Prostate gland (tissue), 2 donors: ENCODE data around the gene TMEM109. TPM values are rescaled to one million over a fixed set of nuclear protein-coding genes. Genes with fewer than 3 reads are reported as not detected.

Experiments used
- DNase-seq: peaks from one replicate; pipeline ENCODE4 v3.0.0-alpha.2; 2019; ENCODE audit warnings: low spot score
- H3K27ac ChIP-seq, 2 donors: fragments of 200-600 bp; sonication (generic); 2 replicates each; pipeline ENCODE4 v1.5.1; 2017 to 2019
- H3K27me3 ChIP-seq: fragments of 200-600 bp; sonication (generic); replicated peaks from 2 replicates; pipeline ENCODE4 v1.5.1; 2019; ENCODE audit not compliant: insufficient read depth
- H3K36me3 ChIP-seq, 2 donors: fragments of 200-600 bp; sonication (generic); 1 replicate in 1 of 2; 2 replicates in 1 of 2; pipeline versions ENCODE4 v1.5.1 to v1.8.1; 2017 to 2019
- H3K4me1 ChIP-seq: fragments of 200-600 bp; sonication (generic); replicated peaks from 2 replicates; pipeline ENCODE4 v1.5.1; 2019
- H3K4me3 ChIP-seq, 2 donors: fragments of 200-600 bp; sonication (generic); 2 replicates each; pipeline ENCODE4 v1.5.1; 2017 to 2019
- H3K9me3 ChIP-seq: fragments of 200-600 bp; sonication (generic); 2 replicates; pipeline ENCODE4 v1.5.1; 2017
- POLR2A ChIP-seq: fragments of 450-650 bp; IDR thresholded peaks from one replicate; pipeline ENCODE4 v1.6.1; 2016; ENCODE audit warnings: antibody characterized with exemption, mild to moderate bottlenecking
- POLR2AphosphoS5 ChIP-seq: sonication (generic); formaldehyde crosslinking; IDR thresholded peaks from one replicate; pipeline ENCODE4 v1.6.1; 2017; ENCODE audit warnings: antibody characterized with exemption
- WGBS: methylation state at CpG from one replicate; pipeline ENCODE4 v1.1.5; 2018; 5-methylcytosine and 5-hydroxymethylcytosine counted together
- intact Hi-C: fragments of 100-400 bp; cut with DNase I; formaldehyde crosslinking; loops from one replicate; pipeline ENCODE4 v1.14.2; 2022
- total RNA-seq, 2 donors: library from RNA; depleted of rRNA; stranded (reverse); fragments of >200 nt; gene quantifications; one replicate each; pipeline ENCODE4 v1.1.0, GENCODE V29; 2016
- TF ChIP-seq, protein P1 (sequence below), 4 experiments: fragments of 200-600 bp in 2 of 4; fragments of 450-650 bp in 2 of 4; sonication (generic) in 2 of 4; IDR thresholded peaks; 1 replicate in 3 of 4; 2 replicates in 1 of 4; pipeline ENCODE4 v1.5.1; 2016 to 2019; ENCODE audit warnings: antibody characterized with exemption in 4 of 4, mild to moderate bottlenecking in 2 of 4, moderate library complexity in 2 of 4

TMEM109 gene
- total RNA-seq, 2 donors from 2014 or later, result 106 to 122 TPM

DNA sequence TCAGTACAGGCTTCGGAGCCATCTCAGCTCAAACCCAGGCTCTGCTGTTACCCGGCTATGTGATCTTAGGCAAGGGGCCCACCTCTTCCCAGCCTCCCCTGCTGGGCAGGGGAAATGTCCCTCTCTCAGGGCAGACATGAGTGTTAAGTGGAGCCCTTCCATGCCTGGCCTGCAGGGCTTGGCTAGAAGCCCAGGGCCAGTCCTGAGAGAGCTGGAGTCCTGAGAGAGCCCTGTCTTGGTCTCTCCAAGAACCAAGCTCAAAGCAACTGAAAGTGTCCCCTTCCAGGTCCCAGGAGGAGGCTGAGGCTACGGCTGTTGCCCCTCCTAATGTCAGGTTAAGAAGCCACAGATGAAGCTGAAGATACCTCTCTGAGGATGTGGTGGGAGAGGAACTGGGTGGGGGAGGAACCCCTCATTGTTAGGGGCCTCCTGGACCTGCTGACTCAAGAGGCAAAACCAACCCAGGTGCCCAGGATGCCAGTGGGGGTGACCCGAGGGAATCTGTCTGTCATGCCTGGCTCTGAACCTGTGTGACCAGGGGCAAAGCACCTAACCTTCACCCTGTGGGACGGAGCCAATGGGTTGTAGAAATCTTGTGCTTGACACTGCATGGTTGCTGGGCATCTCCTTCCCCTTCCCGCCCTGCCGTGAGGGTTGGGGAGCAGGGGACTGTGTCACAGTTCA lies 42.4 kb upstream of the TMEM109 start:
- H3K36me3 ChIP-seq, result no peaks in the 10 kb centered on the region
- no peak for DNase-seq
- no peak overlapping the region for H3K27ac ChIP-seq
- WGBS, result 84% methylated on average over 7 of the region's 7 CpGs
- no peak overlapping the region for H3K4me3 ChIP-seq
- no peaks in the 10 kb centered on the region for H3K27me3 ChIP-seq
- no peaks in the 10 kb centered on the region for H3K9me3 ChIP-seq
- intact Hi-C loops, result no loop called here
- peaks cover 11% of the 10 kb centered on the region for H3K4me1 ChIP-seq
- TF ChIP-seq POLR2A (no peak), POLR2AphosphoS5 (no peak)
- TF ChIP-seq, protein P1, sequence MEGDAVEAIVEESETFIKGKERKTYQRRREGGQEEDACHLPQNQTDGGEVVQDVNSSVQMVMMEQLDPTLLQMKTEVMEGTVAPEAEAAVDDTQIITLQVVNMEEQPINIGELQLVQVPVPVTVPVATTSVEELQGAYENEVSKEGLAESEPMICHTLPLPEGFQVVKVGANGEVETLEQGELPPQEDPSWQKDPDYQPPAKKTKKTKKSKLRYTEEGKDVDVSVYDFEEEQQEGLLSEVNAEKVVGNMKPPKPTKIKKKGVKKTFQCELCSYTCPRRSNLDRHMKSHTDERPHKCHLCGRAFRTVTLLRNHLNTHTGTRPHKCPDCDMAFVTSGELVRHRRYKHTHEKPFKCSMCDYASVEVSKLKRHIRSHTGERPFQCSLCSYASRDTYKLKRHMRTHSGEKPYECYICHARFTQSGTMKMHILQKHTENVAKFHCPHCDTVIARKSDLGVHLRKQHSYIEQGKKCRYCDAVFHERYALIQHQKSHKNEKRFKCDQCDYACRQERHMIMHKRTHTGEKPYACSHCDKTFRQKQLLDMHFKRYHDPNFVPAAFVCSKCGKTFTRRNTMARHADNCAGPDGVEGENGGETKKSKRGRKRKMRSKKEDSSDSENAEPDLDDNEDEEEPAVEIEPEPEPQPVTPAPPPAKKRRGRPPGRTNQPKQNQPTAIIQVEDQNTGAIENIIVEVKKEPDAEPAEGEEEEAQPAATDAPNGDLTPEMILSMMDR (IDR thresholded peaks at IDR 0.05), result no peak

DNA sequence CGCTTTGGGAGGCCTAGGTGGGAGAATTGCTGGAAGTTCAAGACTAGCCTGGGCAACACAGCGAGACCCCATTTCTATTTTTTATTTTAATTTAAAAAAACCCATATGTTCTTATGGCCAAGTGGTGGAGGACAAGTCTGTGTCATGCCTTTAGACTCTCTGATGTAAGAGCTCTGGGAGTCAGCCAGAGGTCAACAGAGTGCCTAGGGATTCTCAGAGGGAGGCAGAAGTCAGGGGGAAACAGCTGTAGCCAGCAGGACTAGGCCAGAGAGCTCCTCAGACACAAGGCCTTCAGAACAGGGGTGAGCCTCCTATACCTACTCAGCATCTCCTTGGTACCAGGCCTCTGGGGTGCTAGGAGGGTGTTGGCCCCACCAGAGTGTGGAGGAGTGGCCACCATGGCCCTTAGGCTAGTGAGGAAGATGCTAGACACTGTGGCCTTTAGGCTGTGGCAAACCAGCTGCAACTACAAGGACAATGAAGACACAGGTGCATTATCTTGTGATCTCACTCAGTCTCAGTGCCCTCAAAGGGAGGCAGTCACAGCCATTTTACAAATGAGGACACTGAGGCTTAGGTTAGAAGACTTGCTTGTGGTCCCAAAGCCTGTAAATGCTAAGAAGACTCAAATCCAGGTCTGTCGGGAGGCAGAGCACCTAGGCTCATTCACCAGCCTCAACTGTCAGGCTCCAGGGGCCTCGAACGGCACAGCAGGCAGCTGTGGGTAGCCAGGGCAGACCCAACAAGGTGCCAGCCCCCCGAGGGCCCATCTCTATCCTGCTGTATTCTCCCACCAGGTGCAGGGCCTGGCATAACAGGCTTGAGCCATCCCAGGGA lies 41.6 kb upstream of the TMEM109 start:
- intact Hi-C loops, result no loop called here
- Histone ChIP-seq H3K27me3 (no peaks in the 10 kb centered on the region), H3K36me3 (no peaks in the 10 kb centered on the region), H3K4me3 (no peak overlapping the region), H3K27ac (no peak overlapping the region), H3K4me1 (peaks cover 4% of the 10 kb centered on the region), H3K9me3 (no peaks in the 10 kb centered on the region)
- no peak for DNase-seq
- TF ChIP-seq POLR2AphosphoS5 (no peak), POLR2A (no peak)
- TF ChIP-seq, protein P1 (IDR thresholded peaks at IDR 0.05), result no peak
- 86% methylated on average over 6 of the region's 6 CpGs for WGBS

DNA sequence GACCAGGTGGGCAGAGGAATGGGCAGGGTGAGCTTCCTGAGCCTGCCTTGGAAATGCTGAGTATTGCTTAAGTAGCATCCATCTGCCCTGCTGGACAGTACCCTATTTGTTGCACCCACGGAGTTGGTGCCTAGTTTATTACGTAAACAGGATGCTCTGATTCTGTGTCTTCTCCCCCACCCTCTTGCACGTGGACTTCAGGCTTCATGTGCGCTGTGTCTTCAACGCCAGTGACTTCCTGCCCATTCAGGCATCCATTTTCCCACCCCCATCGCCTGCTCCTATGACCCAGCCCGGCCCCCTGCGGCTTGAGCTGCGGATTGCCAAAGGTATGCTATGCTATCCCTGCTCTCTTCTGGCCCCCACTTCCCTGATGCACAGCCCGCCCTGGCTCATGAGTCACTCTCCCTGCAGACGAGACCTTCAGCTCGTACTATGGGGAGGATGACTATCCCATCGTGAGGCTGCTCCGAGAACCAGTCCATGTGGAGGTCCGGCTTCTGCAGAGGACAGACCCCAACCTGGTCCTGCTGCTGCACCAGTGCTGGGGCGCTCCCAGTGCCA lies 40.9 kb upstream of the TMEM109 start:
- no peaks in the 10 kb centered on the region for H3K4me1 ChIP-seq
- H3K36me3 ChIP-seq, result no peaks in the 10 kb centered on the region
- no peak overlapping the region for H3K4me3 ChIP-seq
- no peak for DNase-seq
- intact Hi-C loops, result no loop called here
- no peak overlapping the region for H3K27ac ChIP-seq
- H3K27me3 ChIP-seq, result no peaks in the 10 kb centered on the region
- 69% methylated on average over 16 of the region's 16 CpGs for WGBS
- H3K9me3 ChIP-seq, result no peaks in the 10 kb centered on the region
- TF ChIP-seq POLR2A (no peak), POLR2AphosphoS5 (no peak)
- TF ChIP-seq, protein P1 (IDR thresholded peaks at IDR 0.05), result no peak

DNA sequence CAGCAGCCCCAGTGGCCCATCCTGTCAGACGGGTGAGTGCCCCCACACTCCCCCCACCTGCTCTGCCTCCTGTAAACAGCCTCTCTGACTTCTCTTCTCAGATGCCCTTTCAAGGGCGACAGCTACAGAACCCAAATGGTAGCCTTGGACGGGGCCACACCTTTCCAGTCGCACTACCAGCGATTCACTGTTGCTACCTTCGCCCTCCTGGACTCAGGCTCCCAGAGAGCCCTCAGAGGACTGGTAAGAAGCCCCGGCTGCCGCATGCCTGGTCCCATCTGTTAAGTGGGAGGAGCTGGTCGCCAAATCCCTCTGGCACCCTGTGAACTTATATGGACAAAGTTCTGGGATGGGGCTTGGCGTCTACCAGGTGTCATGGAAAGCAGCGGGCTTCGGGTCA lies 40.4 kb upstream of the TMEM109 start:
- DNase-seq, result no peak
- Histone ChIP-seq H3K36me3 (no peaks in the 10 kb centered on the region), H3K4me3 (no peak overlapping the region), H3K4me1 (no peaks in the 10 kb centered on the region), H3K9me3 (no peaks in the 10 kb centered on the region), H3K27ac (no peak overlapping the region), H3K27me3 (no peaks in the 10 kb centered on the region)
- WGBS, result 83% methylated on average over 12 of the region's 12 CpGs
- TF ChIP-seq, protein P1 (IDR thresholded peaks at IDR 0.05), result no peak
- TF ChIP-seq POLR2A (no peak), POLR2AphosphoS5 (no peak)
- intact Hi-C loops, result no loop called here
